WTC11 (cell line): ENCODE measurements around the gene TSC22D3. TPM values are rescaled to one million over a fixed set of nuclear protein-coding genes. Genes with fewer than 3 reads are reported as not detected.
A peak's percentile ranks its signal among the peaks of the same experiment; 100 is the strongest.
"Not testable (repeated sequence)": the region's sequence is repeated elsewhere in the genome, so short reads cannot be mapped to it uniquely, and the experiment has no call there.

Experiments used
- ATAC-seq: fragments of 200-7000 bp; cut with Tn5 transposase; 2 replicates; pipeline ENCODE4 v1.10.0; 2021; ENCODE audit warnings: mild to moderate bottlenecking, moderate library complexity
- CTCF ChIA-PET: fragments of 300-600 bp; sonication (Branson Sonifier 250); formaldehyde crosslinking; loops from one replicate; lab custom pipeline; 2021; ENCODE audit warnings: antibody characterized with exemption; lab: Charles Lee
- POLR2A ChIA-PET: fragments of 350-600 bp; sonication (Branson Sonifier 250); formaldehyde crosslinking; loops from one replicate; lab custom pipeline; 2021; ENCODE audit warnings: antibody characterized with exemption; lab: Charles Lee
- DNase-seq: peaks from one replicate; pipeline ENCODE4 v3.0.0; 2021; ENCODE audit warnings: low spot score
- H3K27ac Mint-ChIP-seq: 2 replicates; pipeline ENCODE4 v1.8.0; 2021; ENCODE audit warnings: mixed read lengths
- H3K27me3 Mint-ChIP-seq: 2 replicates; pipeline ENCODE4 v1.8.0; 2021; ENCODE audit warnings: low read depth, mild to moderate bottlenecking, moderate library complexity, mixed read lengths
- H3K36me3 Mint-ChIP-seq: 2 replicates; pipeline ENCODE4 v1.8.0; 2021; ENCODE audit warnings: mixed read lengths
- H3K4me1 Mint-ChIP-seq: 2 replicates; pipeline ENCODE4 v1.8.0; 2022; ENCODE audit warnings: mixed read lengths
- H3K4me3 Mint-ChIP-seq: 2 replicates; pipeline ENCODE4 v1.8.0; 2021; ENCODE audit warnings: mild to moderate bottlenecking, moderate library complexity, mixed read lengths
- H3K9me3 Mint-ChIP-seq: 2 replicates; pipeline ENCODE4 v1.8.0; 2021; ENCODE audit warnings: mixed read lengths
- ATF1 ChIP-seq: sonication (generic); formaldehyde crosslinking; IDR thresholded peaks from 2 replicates; pipeline ENCODE4 v1.8.1; 2023; ENCODE audit warnings: mild to moderate bottlenecking, moderate library complexity, missing genetic modification reagents
- ATF2 ChIP-seq: sonication (generic); formaldehyde crosslinking; IDR thresholded peaks from 2 replicates; pipeline ENCODE4 v1.8.1; 2022; ENCODE audit warnings: low read depth, missing genetic modification reagents, borderline replicate concordance
- CBFB ChIP-seq: sonication (generic); formaldehyde crosslinking; IDR thresholded peaks from 2 replicates; pipeline ENCODE4 v1.8.1; 2022; ENCODE audit warnings: mild to moderate bottlenecking, low read depth, missing genetic modification reagents
- CREB1 ChIP-seq: sonication (generic); formaldehyde crosslinking; IDR thresholded peaks from 2 replicates; pipeline ENCODE4 v1.8.0; 2023; ENCODE audit warnings: mild to moderate bottlenecking, missing genetic modification reagents
- FOXJ3 ChIP-seq: sonication (generic); formaldehyde crosslinking; IDR thresholded peaks from 2 replicates; pipeline ENCODE4 v1.9.0; 2021; ENCODE audit warnings: missing genetic modification reagents, mild to moderate bottlenecking, borderline replicate concordance
- HMGA2 ChIP-seq: fragments of 250-450 bp; sonication (Bioruptor Pico); IDR thresholded peaks from 2 replicates; pipeline ENCODE4 v1.4.0; 2021; ENCODE audit warnings: mild to moderate bottlenecking, moderate library complexity
- HMGXB4 ChIP-seq: sonication (generic); formaldehyde crosslinking; IDR thresholded peaks from 2 replicates; pipeline ENCODE4 v1.8.1; 2023; ENCODE audit warnings: mild to moderate bottlenecking, moderate library complexity, missing genetic modification reagents
- IRF1 ChIP-seq: sonication (generic); formaldehyde crosslinking; IDR thresholded peaks from 2 replicates; pipeline ENCODE4 v1.8.0; 2023; ENCODE audit warnings: missing genetic modification reagents
- KAT7 ChIP-seq: sonication (generic); formaldehyde crosslinking; IDR thresholded peaks from 2 replicates; pipeline ENCODE4 v1.8.1; 2023; ENCODE audit warnings: missing genetic modification reagents, mild to moderate bottlenecking, borderline replicate concordance
- MLX ChIP-seq: sonication (generic); formaldehyde crosslinking; IDR thresholded peaks from 2 replicates; pipeline ENCODE4 v1.8.1; 2023; ENCODE audit warnings: mild to moderate bottlenecking, missing genetic modification reagents, moderate library complexity
- NFE2L1 ChIP-seq: sonication (generic); formaldehyde crosslinking; IDR thresholded peaks from 2 replicates; pipeline ENCODE4 v1.8.1; 2023; ENCODE audit warnings: missing genetic modification reagents
- NFYB ChIP-seq: sonication (generic); formaldehyde crosslinking; conservative IDR thresholded peaks from 2 replicates; pipeline ENCODE4 v1.8.0; 2022; ENCODE audit warnings: low read depth, missing genetic modification reagents
- NR1H2 ChIP-seq: sonication (generic); formaldehyde crosslinking; IDR thresholded peaks from 2 replicates; pipeline ENCODE4 v1.9.0; 2021; ENCODE audit warnings: mild to moderate bottlenecking, moderate library complexity, missing genetic modification reagents
- OVOL2 ChIP-seq: fragments of 250-450 bp; sonication (Bioruptor Pico); IDR thresholded peaks from 2 replicates; pipeline ENCODE4 v1.9.0; 2021; ENCODE audit warnings: mild to moderate bottlenecking, borderline replicate concordance
- PRRX2 ChIP-seq: fragments of 250-450 bp; sonication (Bioruptor Pico); IDR thresholded peaks from 2 replicates; pipeline ENCODE4 v1.8.0; 2021; ENCODE audit warnings: mild to moderate bottlenecking
- SMAD3 ChIP-seq: sonication (generic); formaldehyde crosslinking; IDR thresholded peaks from 2 replicates; pipeline ENCODE4 v1.8.0; 2022; ENCODE audit warnings: missing genetic modification reagents, mild to moderate bottlenecking, borderline replicate concordance
- SOX15 ChIP-seq: fragments of 250-450 bp; sonication (Bioruptor Pico); IDR thresholded peaks from 2 replicates; pipeline ENCODE4 v1.9.0; 2021; ENCODE audit warnings: mild to moderate bottlenecking
- TP53 ChIP-seq: sonication (generic); formaldehyde crosslinking; IDR thresholded peaks from 2 replicates; pipeline ENCODE4 v1.8.1; 2023; ENCODE audit warnings: mild to moderate bottlenecking, missing genetic modification reagents
- ZMAT4 ChIP-seq: fragments of 250-450 bp; sonication (Bioruptor Pico); IDR thresholded peaks from 2 replicates; pipeline ENCODE4 v1.9.0; 2021; ENCODE audit warnings: mild to moderate bottlenecking
- ZNF671 ChIP-seq: fragments of 250-450 bp; sonication (Bioruptor Pico); IDR thresholded peaks from 2 replicates; pipeline ENCODE4 v1.8.0; 2021; ENCODE audit warnings: mild to moderate bottlenecking
- total RNA-seq: library from RNA; stranded (reverse); gene quantifications from 3 replicates; pipeline ENCODE4 v1.2.3, GENCODE V29; 2021

Gene TSC22D3
- total RNA-seq, 1 experiment from 2014 or later: 15.7 TPM

GRCh38 chrX:107686026-107686425 lies 89.6 kb downstream of the TSC22D3 start:
- Mint-ChIP-seq H3K36me3 (no peaks in the 10 kb centered on the region), H3K27me3 (no peaks in the 10 kb centered on the region), H3K4me1 (no peaks in the 10 kb centered on the region), H3K4me3 (no peak overlapping the region), H3K9me3 (peaks cover 4% of the 10 kb centered on the region; the same call in 1 of the 2 replicates), H3K27ac (no peak overlapping the region)
- CTCF ChIA-PET: no interaction called here
- TF ChIP-seq SMAD3 (CRISPR knock-in tag): no peak
- no peak for TF ChIP-seq FOXJ3 (CRISPR knock-in tag)
- no peak for TF ChIP-seq ZMAT4 (CRISPR knock-in tag)
- no peak for TF ChIP-seq NR1H2 (CRISPR knock-in tag)
- TF ChIP-seq OVOL2 (CRISPR knock-in tag): no peak
- no peak for TF ChIP-seq CREB1 (CRISPR knock-in tag)
- TF ChIP-seq HMGA2 (CRISPR knock-in tag): no peak
- TF ChIP-seq KAT7 (CRISPR knock-in tag): no peak
- DNase-seq (no peak), ATAC-seq (no peak)
- POLR2A ChIA-PET: no interaction called here

GRCh38 chrX:107685586-107685985 lies 90.0 kb downstream of the TSC22D3 start:
- H3K27me3 Mint-ChIP-seq, H3K9me3 Mint-ChIP-seq, POLR2A ChIA-PET, ATAC-seq, H3K36me3 Mint-ChIP-seq, DNase-seq, H3K4me1 Mint-ChIP-seq, H3K4me3 Mint-ChIP-seq, H3K27ac Mint-ChIP-seq: not testable (repeated sequence)
- CTCF ChIA-PET: interaction anchor here (0.8 kb wide), 1 partner anchor 32 kb away, joined by 3 read pairs; no protein-coding TSS in a partner anchor

GRCh38 chrX:107684956-107685385 lies 90.6 kb downstream of the TSC22D3 start:
- no peak overlapping the region for H3K4me3 Mint-ChIP-seq
- peak; percentile 23 for DNase-seq
- no peaks in the 10 kb centered on the region for H3K36me3 Mint-ChIP-seq
- peaks cover 4% of the 10 kb centered on the region; the same call in 1 of the 2 replicates for H3K9me3 Mint-ChIP-seq
- no peaks in the 10 kb centered on the region; the same call in 1 of the 2 replicates for H3K27me3 Mint-ChIP-seq
- ChIA-PET POLR2A (no interaction called here), CTCF (interaction anchor here (0.7 to 0.8 kb wide), 2 partner anchors 12 to 33 kb away, joined by 3 to 5 read pairs; no protein-coding TSS in a partner anchor)
- TF ChIP-seq SOX15 (no peak), OVOL2 (CRISPR knock-in tag) (no peak), ATF2 (CRISPR knock-in tag) (no peak), NFYB (CRISPR knock-in tag) (0 out of 2 replicates have a peak, but pooled peaks have one; percentile 23)
- TF ChIP-seq, all 79 proteins: peak for 1
- Mint-ChIP-seq H3K4me1 (no peaks in the 10 kb centered on the region), H3K27ac (no peak overlapping the region)
- peak; percentile 95 for ATAC-seq

GRCh38 chrX:107683931-107684330 lies 91.7 kb downstream of the TSC22D3 start:
- POLR2A ChIA-PET: no interaction called here
- DNase-seq: no peak
- Mint-ChIP-seq H3K9me3 (peaks cover 4% of the 10 kb centered on the region; the same call in 1 of the 2 replicates), H3K4me3 (no peak overlapping the region), H3K27me3 (no peaks in the 10 kb centered on the region; the same call in 1 of the 2 replicates), H3K4me1 (no peaks in the 10 kb centered on the region), H3K36me3 (no peaks in the 10 kb centered on the region), H3K27ac (no peak overlapping the region)
- no peak for TF ChIP-seq HMGXB4
- no peak for TF ChIP-seq TP53 (CRISPR knock-in tag)
- no peak for TF ChIP-seq ATF1
- TF ChIP-seq NFE2L1 (CRISPR knock-in tag): no peak
- no peak for TF ChIP-seq IRF1 (CRISPR knock-in tag)
- TF ChIP-seq PRRX2: no peak
- TF ChIP-seq CBFB: no peak
- no peak for TF ChIP-seq MLX
- TF ChIP-seq ZNF671 (CRISPR knock-in tag): no peak
- CTCF ChIA-PET: no interaction called here
- no peak for ATAC-seq
